GM13977 (cell line): ENCODE data around the gene LIPT2.

ENCODE experiments used
- DNase-seq: peaks from one replicate; pipeline ENCODE4 v3.0.0; 2012; ENCODE audit warnings: low spot score
- in situ Hi-C: fragments of 300-500 bp; cut with MboI; formaldehyde crosslinking; loops from one replicate; pipeline ENCODE4 v1.12.0; 2022; ENCODE audit warnings: low sequenced_read_pairs, low pct_unique_long_range_greater_than_20kb, mixed read lengths, inconsistent platforms; ENCODE audit not compliant: unreplicated experiment
- TF ChIP-seq, protein P1 (sequence below): IDR thresholded peaks from 2 replicates; pipeline ENCODE4 v1.5.1; 2012; ENCODE audit warnings: mild to moderate bottlenecking, control low read depth; ENCODE audit not compliant: insufficient read depth; ENCODE audit errors: extremely low read depth, missing control alignments

The LIPT2 gene

DNA sequence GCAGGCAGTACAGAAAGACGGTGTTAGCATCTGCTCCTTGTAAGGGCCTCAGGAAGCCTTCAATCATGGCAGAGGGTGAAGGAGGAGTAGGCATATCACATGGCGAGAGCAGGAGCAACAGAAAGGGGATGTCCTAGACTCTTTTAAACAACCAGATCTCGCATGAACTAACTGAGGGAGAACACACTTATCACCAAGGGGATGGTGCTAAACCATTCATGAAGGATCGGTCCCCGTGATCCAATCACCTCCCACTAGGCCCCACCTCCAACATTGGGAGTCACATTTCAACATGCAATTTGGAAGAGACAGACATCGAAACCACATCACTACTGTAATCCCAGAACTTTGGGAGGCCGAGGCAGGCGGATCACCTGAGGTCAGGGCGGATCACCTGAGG is 39.9 kb upstream of the LIPT2 start:
- TF ChIP-seq, protein P1, sequence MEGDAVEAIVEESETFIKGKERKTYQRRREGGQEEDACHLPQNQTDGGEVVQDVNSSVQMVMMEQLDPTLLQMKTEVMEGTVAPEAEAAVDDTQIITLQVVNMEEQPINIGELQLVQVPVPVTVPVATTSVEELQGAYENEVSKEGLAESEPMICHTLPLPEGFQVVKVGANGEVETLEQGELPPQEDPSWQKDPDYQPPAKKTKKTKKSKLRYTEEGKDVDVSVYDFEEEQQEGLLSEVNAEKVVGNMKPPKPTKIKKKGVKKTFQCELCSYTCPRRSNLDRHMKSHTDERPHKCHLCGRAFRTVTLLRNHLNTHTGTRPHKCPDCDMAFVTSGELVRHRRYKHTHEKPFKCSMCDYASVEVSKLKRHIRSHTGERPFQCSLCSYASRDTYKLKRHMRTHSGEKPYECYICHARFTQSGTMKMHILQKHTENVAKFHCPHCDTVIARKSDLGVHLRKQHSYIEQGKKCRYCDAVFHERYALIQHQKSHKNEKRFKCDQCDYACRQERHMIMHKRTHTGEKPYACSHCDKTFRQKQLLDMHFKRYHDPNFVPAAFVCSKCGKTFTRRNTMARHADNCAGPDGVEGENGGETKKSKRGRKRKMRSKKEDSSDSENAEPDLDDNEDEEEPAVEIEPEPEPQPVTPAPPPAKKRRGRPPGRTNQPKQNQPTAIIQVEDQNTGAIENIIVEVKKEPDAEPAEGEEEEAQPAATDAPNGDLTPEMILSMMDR: no peak
- in situ Hi-C loops: no loop called here
- DNase-seq: no peak

DNA sequence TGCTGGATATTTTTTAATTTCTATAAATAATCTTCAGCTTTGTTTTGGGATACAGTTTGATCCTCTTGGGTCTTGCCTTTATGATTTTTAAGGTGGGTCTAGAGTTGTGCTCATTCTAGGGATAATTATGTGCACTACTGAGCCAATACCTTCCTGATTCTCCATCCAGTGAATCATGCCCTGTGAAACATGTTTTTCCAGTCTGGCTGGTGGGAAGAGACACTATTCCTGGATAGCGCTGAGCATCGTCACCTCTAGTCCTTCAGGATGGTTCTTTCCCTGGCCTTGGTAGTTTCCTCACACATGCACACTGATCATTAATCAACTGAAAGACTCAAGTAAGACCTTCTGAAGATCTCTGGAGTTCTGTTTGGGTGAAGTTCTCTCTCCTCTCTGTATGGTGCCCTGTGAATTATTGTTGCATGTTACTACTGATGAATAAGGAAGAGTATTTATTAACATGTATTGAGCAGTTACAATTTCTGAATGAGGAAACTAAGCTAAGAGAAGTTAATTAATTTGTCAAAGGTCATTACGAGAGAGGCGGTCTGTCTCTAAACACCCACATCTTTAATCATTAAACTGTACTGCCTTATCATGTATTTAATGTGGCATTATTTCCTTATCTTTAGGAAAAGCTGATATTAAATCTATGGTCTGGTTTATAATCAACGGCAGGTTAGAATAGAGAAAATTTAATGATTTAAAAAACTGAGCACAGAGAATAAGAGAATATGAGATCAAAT is 39.1 kb upstream of the LIPT2 start:
- TF ChIP-seq, protein P1: no peak
- in situ Hi-C loops: no loop called here
- DNase-seq: no peak

DNA sequence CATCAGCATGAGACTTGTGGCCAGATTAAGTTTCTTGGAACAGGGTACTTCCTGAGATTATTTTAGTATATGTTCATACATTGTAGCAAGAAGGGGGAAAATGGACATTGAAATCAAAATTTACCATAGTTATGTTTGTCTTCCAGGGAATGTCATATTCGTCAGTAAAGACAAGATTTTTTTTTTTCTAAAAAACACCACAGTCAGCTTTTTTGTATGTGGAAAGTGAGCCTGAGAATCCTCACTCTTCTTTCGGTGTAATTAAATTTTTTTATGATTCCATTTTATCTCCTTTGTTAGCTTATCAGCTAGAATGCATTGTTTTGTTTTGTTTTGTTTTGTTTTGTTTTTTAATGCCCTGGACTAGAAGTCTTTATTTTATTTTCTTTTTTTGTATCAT is 31.5 kb upstream of the LIPT2 start:
- TF ChIP-seq, protein P1: no peak
- DNase-seq: no peak
- in situ Hi-C loops: no loop called here

DNA sequence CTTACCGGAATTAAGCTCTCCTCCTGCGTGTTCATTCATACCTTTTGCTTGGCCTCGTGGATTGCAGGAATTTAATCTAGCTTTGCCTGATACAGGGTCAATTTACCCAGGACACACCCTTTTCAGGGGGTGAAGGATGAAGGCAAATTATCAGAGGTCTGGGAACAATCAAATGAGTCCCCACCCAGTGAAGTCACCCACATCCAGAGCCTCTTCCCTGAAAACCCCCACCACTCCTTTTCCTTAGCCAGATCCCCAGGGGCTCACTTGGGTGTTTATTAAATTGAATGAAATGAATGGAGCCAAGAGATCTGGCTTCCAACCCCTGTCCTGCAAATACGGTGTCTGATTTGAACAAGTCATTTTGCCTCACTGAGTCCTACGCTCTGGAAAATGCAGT is 31.0 kb upstream of the LIPT2 start:
- DNase-seq: no peak
- TF ChIP-seq, protein P1: no peak
- in situ Hi-C loops: no loop called here

DNA sequence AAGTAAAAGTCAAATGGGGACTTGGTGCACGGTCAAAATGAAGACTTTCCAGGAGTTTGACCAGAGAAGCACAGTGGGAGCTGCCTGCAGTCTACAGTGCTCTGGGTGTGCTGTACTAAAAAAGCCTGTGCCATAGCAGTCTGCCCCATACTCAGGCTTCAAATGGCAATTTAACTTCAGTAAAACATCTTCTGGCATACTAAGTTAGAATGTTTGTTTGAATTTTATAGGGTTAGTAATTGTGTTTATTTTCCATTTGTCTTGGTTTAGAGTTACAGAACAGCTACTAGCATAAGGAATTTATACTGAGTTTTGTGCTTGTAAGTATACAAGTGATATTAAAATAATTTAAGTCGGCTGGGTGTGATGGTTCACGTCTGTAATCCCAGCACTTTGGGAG is 29.3 kb upstream of the LIPT2 start:
- in situ Hi-C loops: no loop called here
- TF ChIP-seq, protein P1: no peak
- no peak for DNase-seq

DNA sequence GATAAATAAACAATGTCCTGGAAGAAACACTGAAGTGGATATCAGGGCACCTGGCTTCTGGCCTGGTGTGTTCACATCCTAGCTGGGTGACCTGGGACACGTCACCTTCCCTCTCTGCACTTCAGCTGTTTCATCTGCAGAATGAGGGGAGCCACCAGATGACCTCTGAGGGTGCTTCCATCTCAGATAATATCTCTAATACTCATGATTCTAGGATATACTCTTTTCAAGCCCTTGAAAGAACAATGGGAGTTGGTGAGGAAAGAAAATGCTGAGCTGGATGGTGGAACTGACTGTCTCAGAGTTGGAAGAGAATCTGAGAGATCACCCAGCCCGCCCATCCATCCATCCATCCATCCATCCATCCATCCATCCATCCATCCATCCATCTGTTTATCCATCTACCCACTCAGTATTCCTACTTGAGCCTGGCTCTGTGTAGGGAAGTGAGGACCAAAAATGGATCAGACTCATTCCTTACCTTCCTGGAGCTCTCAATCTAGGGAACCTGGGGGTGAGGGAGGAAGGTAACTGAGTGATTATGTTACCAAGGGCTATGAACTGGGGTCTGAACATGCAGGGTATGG is 28.2 kb upstream of the LIPT2 start:
- in situ Hi-C loops: no loop called here
- DNase-seq: no peak
- TF ChIP-seq, protein P1: no peak
